ENCODE data around the gene TMEM63A.

- TF ChIP-seq SMC3 (IDR thresholded peaks at IDR 0.05) = no peak
- TF ChIP-seq POLR2A (IDR thresholded peaks at IDR 0.05; ENCODE audit: low read length) = no peak
- no peak for TF ChIP-seq CBX2 (IDR thresholded peaks at IDR 0.05; ENCODE audit: borderline replicate concordance, low read depth)
- TF ChIP-seq CTCF (IDR thresholded peaks at IDR 0.05) = no peak
- TF ChIP-seq, protein P1, sequence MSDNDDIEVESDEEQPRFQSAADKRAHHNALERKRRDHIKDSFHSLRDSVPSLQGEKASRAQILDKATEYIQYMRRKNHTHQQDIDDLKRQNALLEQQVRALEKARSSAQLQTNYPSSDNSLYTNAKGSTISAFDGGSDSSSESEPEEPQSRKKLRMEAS (IDR thresholded peaks at IDR 0.05) = no peak
Observed at GRCh38 chr1:225887030-225887314, 4.8 kb upstream of the TMEM63A start.
